MCF 10A (cell line): ENCODE data around the gene NSMF. TPM values are rescaled to one million over a fixed set of nuclear protein-coding genes. Genes with fewer than 3 reads are reported as not detected.

Experiments
- BruUV-seq: library from RNA; stranded (reverse); fragments of 400-500 nt; replicated peaks from 2 replicates; lab custom pipeline; 2021; lab: Mats Ljungman, UMichigan
- CTCF ChIA-PET: fragments of 300-600 bp; sonication (Branson Sonifier 250); formaldehyde crosslinking; extraction: SDS; loops from one replicate; lab custom pipeline; 2021; ENCODE audit warnings: antibody characterized with exemption, inconsistent platforms; lab: Yijun Ruan, JAX
- POLR2A ChIA-PET: fragments of 300-600, 350-650 bp; sonication (Branson Sonifier 250); formaldehyde crosslinking; extraction: SDS; loops from one replicate; lab custom pipeline; 2020; ENCODE audit warnings: antibody characterized with exemption, inconsistent platforms; lab: Yijun Ruan, JAX
- DNase-seq: peaks from one replicate; pipeline ENCODE4 v3.0.0-alpha.2; 2018; ENCODE audit not compliant: unreplicated experiment
- H3K27ac Mint-ChIP-seq: one replicate; pipeline ENCODE4 v1.8.0; 2022; ENCODE audit warnings: mild to moderate bottlenecking, low read depth, mixed read lengths; ENCODE audit not compliant: unreplicated experiment
- H3K27me3 Mint-ChIP-seq: one replicate; pipeline ENCODE4 v1.8.0; 2022; ENCODE audit warnings: mixed read lengths; ENCODE audit not compliant: insufficient read depth, unreplicated experiment
- H3K36me3 Mint-ChIP-seq: one replicate; pipeline ENCODE4 v1.8.0; 2022; ENCODE audit warnings: mild to moderate bottlenecking, moderate library complexity, mixed read lengths; ENCODE audit not compliant: insufficient read depth, unreplicated experiment
- H3K4me1 Mint-ChIP-seq: one replicate; pipeline ENCODE4 v1.8.0; 2022; ENCODE audit warnings: mixed read lengths; ENCODE audit not compliant: insufficient read depth, unreplicated experiment
- H3K4me3 Mint-ChIP-seq: one replicate; pipeline ENCODE4 v1.8.0; 2022; ENCODE audit warnings: mild to moderate bottlenecking, moderate library complexity, mixed read lengths; ENCODE audit not compliant: unreplicated experiment
- H3K9me3 Mint-ChIP-seq: one replicate; pipeline ENCODE4 v1.8.0; 2022; ENCODE audit warnings: mixed read lengths; ENCODE audit not compliant: unreplicated experiment
- CTCF ChIP-seq: fragments of 200-600 bp; IDR thresholded peaks from one replicate; pipeline ENCODE4 v1.8.0; 2022; ENCODE audit warnings: antibody characterized with exemption, mild to moderate bottlenecking; ENCODE audit not compliant: unreplicated experiment
- intact Hi-C: fragments of 100-400 bp; cut with micrococcal nuclease; formaldehyde crosslinking; loops from 2 replicates; pipeline ENCODE4 v1.14.1; 2022
- total RNA-seq: library from RNA; stranded (reverse); gene quantifications from 2 replicates; pipeline ENCODE4 v1.2.3, GENCODE V29; 2022

The NSMF gene
- total RNA-seq, 1 experiment from 2014 or later = 37.8 TPM

- CTCF ChIA-PET = no interaction called here
- no peak for TF ChIP-seq CTCF
- Mint-ChIP-seq H3K4me3 (no peak overlapping the region), H3K4me1 (no peaks in the 10 kb centered on the region), H3K27me3 (peaks cover 27% of the 10 kb centered on the region), H3K27ac (no peak overlapping the region), H3K9me3 (no peaks in the 10 kb centered on the region), H3K36me3 (no peaks in the 10 kb centered on the region)
- no peak for DNase-seq
- no TSS peak for BruUV-seq
- POLR2A ChIA-PET = interaction anchor here (0.7 kb wide), 1 partner anchor 254 kb away, joined by 3 read pairs; no protein-coding TSS in a partner anchor
- intact Hi-C loops = no loop called here
These were observed 6.7 kb upstream of the NSMF start for GRCh38 chr9:137465720-137466388.

GRCh38 chr9:137465000-137465719 lies 6.0 kb upstream of the NSMF start:
- Mint-ChIP-seq H3K27ac (no peak overlapping the region), H3K4me3 (no peak overlapping the region), H3K27me3 (peaks cover 20% of the 10 kb centered on the region), H3K4me1 (no peaks in the 10 kb centered on the region), H3K9me3 (no peaks in the 10 kb centered on the region), H3K36me3 (no peaks in the 10 kb centered on the region)
- CTCF ChIA-PET = interaction anchor here (0.6 kb wide), 1 partner anchor 136 kb away, joined by 3 read pairs; no protein-coding TSS in a partner anchor
- DNase-seq = no peak
- intact Hi-C loops = no loop called here
- POLR2A ChIA-PET = no interaction called here
- no TSS peak for BruUV-seq
- TF ChIP-seq CTCF = no peak

GRCh38 chr9:137464291-137464999 lies 5.3 kb upstream of the NSMF start:
- no peaks in the 10 kb centered on the region for H3K36me3 Mint-ChIP-seq
- no peaks in the 10 kb centered on the region for H3K9me3 Mint-ChIP-seq
- TF ChIP-seq CTCF = no peak
- H3K27me3 Mint-ChIP-seq = peaks cover 13% of the 10 kb centered on the region
- intact Hi-C loops = no loop called here
- ChIA-PET POLR2A (no interaction called here), CTCF (interaction anchor here (0.6 kb wide), 1 partner anchor 137 kb away, joined by 3 read pairs; no protein-coding TSS in a partner anchor)
- BruUV-seq = no TSS peak
- no peak for DNase-seq
- no peaks in the 10 kb centered on the region for H3K4me1 Mint-ChIP-seq
- H3K27ac Mint-ChIP-seq = no peak overlapping the region
- no peak overlapping the region for H3K4me3 Mint-ChIP-seq

GRCh38 chr9:137463931-137464290 lies 4.8 kb upstream of the NSMF start:
- ChIA-PET CTCF (no interaction called here), POLR2A (interaction anchor here (1.2 kb wide), 1 partner anchor 16 kb away, joined by 3 read pairs; no protein-coding TSS in a partner anchor)
- intact Hi-C loops = no loop called here
- H3K27me3 Mint-ChIP-seq = peaks cover 12% of the 10 kb centered on the region
- H3K4me1 Mint-ChIP-seq = no peaks in the 10 kb centered on the region
- BruUV-seq = no TSS peak
- H3K27ac Mint-ChIP-seq = no peak overlapping the region
- no peaks in the 10 kb centered on the region for H3K36me3 Mint-ChIP-seq
- DNase-seq = no peak
- H3K9me3 Mint-ChIP-seq = no peaks in the 10 kb centered on the region
- H3K4me3 Mint-ChIP-seq = no peak overlapping the region
- TF ChIP-seq CTCF = no peak
